Tibial nerve (tissue), 4 donors: ENCODE data around the gene ARSG.

Experiments
- EP300 ChIP-seq, 2 donors: sonication (generic); formaldehyde crosslinking; IDR thresholded peaks; one replicate each; pipeline ENCODE4 v1.6.1; 2017; ENCODE audit warnings: antibody characterized with exemption in 2 of 2, mild to moderate bottlenecking in 1 of 2
- POLR2A ChIP-seq, 2 donors: fragments of 450-650 bp; IDR thresholded peaks; one replicate each; pipeline ENCODE4 v1.6.1; 2017; ENCODE audit warnings: antibody characterized with exemption in 2 of 2, mild to moderate bottlenecking in 2 of 2, moderate library complexity in 2 of 2
- TF ChIP-seq, protein P1 (sequence below), 5 experiments: fragments of 200-600 bp in 3 of 5; fragments of 450-650 bp in 2 of 5; sonication (generic) in 3 of 5; IDR thresholded peaks; one replicate each; pipeline ENCODE4 v1.5.1; 2016 to 2019; ENCODE audit warnings: antibody characterized with exemption in 5 of 5, mild to moderate bottlenecking in 3 of 5, moderate library complexity in 2 of 5

DNA sequence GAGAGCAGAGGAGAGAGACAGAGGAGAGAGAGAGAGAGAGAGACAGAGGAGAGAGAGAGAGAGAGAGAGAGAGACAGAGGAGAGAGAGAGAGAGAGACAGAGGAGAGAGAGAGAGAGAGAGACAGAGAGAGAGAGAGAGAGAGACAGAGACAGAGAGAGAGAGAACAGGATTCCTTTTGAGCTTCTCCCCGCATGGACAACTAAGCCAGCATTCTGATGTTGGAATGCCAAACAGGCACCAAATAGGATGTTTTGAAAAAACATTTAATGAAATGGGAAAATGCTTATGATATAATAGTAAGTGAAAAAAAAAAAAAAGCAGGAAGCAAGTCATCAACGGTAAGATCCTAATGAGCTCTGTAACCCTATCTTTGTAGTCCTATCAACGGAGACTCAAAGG, 60.7 kb downstream of the ARSG start:
- TF ChIP-seq POLR2A (IDR thresholded peaks at IDR 0.05) (no peak), EP300 (IDR thresholded peaks at IDR 0.05) (no peak)
- TF ChIP-seq, protein P1, sequence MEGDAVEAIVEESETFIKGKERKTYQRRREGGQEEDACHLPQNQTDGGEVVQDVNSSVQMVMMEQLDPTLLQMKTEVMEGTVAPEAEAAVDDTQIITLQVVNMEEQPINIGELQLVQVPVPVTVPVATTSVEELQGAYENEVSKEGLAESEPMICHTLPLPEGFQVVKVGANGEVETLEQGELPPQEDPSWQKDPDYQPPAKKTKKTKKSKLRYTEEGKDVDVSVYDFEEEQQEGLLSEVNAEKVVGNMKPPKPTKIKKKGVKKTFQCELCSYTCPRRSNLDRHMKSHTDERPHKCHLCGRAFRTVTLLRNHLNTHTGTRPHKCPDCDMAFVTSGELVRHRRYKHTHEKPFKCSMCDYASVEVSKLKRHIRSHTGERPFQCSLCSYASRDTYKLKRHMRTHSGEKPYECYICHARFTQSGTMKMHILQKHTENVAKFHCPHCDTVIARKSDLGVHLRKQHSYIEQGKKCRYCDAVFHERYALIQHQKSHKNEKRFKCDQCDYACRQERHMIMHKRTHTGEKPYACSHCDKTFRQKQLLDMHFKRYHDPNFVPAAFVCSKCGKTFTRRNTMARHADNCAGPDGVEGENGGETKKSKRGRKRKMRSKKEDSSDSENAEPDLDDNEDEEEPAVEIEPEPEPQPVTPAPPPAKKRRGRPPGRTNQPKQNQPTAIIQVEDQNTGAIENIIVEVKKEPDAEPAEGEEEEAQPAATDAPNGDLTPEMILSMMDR (IDR thresholded peaks at IDR 0.05) = no peak
